Astrocyte (in vitro differentiated cells and primary cell): ENCODE results near the gene UNC5A.

Experiments used
- EZH2 ChIP-seq: IDR thresholded peaks from 2 replicates; pipeline ENCODE4 v1.6.1; 2012; ENCODE audit warnings: mild to moderate bottlenecking, low read length, inconsistent platforms; ENCODE audit not compliant: insufficient read depth
- TF ChIP-seq, protein P1 (sequence below): IDR thresholded peaks from 2 replicates; pipeline ENCODE4 v1.5.1; 2011; ENCODE audit warnings: low read depth, mild to moderate bottlenecking, inconsistent platforms, low read length, moderate library complexity; ENCODE audit not compliant: insufficient read depth

DNA sequence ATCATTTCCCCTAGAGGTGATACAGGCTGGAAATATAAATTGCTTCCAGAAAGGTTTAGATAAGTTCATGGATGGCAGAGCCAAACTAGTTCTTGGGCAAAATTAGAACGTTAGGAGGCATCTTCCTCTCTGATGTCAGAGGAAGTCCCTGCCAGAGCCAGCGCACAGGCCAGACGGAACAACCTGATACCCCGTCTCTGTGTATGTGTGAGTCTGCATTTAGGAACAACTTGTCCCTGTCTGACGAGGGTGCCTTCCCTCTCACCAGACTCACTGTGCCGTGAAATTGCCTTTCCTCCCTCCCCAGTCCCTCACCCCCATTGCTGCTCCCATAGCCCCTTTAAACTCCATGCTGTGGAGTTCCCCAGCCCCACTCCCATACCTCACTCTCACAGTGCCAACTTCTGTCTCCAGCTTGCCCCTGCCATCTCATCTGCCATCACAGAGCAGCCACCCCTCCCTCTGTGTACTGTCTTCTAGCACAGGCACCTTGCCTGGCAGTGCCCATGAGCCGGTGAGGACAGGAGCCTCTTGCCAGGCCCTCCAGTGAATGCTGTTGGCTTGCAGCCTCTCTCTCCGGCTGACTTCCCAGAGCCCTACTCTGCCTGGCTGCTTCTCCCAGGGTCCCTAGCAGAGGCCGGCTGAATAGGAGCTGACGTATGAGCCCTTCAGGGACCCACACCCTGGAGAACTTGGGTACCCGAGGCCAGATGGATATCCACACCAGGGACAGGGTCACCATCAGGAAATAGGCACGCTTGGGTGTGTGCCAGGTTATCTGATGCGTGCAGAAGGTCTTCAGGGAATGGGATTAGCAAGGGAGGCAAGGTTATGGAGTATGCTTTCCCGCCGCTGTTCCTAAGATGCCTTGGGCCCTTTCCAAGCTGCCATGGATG lies 26.7 kb downstream of the UNC5A start:
- TF ChIP-seq, protein P1, sequence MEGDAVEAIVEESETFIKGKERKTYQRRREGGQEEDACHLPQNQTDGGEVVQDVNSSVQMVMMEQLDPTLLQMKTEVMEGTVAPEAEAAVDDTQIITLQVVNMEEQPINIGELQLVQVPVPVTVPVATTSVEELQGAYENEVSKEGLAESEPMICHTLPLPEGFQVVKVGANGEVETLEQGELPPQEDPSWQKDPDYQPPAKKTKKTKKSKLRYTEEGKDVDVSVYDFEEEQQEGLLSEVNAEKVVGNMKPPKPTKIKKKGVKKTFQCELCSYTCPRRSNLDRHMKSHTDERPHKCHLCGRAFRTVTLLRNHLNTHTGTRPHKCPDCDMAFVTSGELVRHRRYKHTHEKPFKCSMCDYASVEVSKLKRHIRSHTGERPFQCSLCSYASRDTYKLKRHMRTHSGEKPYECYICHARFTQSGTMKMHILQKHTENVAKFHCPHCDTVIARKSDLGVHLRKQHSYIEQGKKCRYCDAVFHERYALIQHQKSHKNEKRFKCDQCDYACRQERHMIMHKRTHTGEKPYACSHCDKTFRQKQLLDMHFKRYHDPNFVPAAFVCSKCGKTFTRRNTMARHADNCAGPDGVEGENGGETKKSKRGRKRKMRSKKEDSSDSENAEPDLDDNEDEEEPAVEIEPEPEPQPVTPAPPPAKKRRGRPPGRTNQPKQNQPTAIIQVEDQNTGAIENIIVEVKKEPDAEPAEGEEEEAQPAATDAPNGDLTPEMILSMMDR: no peak
- TF ChIP-seq EZH2: no peak
